Measurements from ENCODE around the gene HOXC9.

HOXC9 gene

GRCh38 chr12:54029529-54030441 is 29.8 kb downstream of the HOXC9 start:
- ATAC-seq: no peak

GRCh38 chr12:54030442-54030801 is 30.5 kb downstream of the HOXC9 start:
- ATAC-seq: no peak

- no peak for ATAC-seq
These were observed 31.0 kb downstream of the HOXC9 start for GRCh38 chr12:54030889-54031471.

- ATAC-seq: no peak
These were observed 31.5 kb downstream of the HOXC9 start for GRCh38 chr12:54031480-54031879.

- no peak for ATAC-seq
These were observed 32.2 kb downstream of the HOXC9 start for GRCh38 chr12:54032086-54032619.

GRCh38 chr12:54032627-54033100 is 32.7 kb downstream of the HOXC9 start, which contains the start of gene HOXC5:
Gene HOXC5, plus strand, starts transcription at chr12:54033050. Its CDS starts 73 bp downstream, at chr12:54033123.
- ATAC-seq: no peak

- no peak for ATAC-seq
These were observed 33.4 kb downstream of the HOXC9 start for GRCh38 chr12:54033106-54033979.

GRCh38 chr12:54033980-54034784 is 34.2 kb downstream of the HOXC9 start:
- ATAC-seq: no peak

GRCh38 chr12:54034785-54035310 is 34.9 kb downstream of the HOXC9 start:
- ATAC-seq: no peak

- no peak for ATAC-seq
These were observed 35.8 kb downstream of the HOXC9 start for GRCh38 chr12:54035568-54036264.

GRCh38 chr12:54036620-54037359 is 36.8 kb downstream of the HOXC9 start:
- ATAC-seq: no peak

GRCh38 chr12:54037360-54038283 is 37.7 kb downstream of the HOXC9 start:
- ATAC-seq: no peak

- ATAC-seq: no peak
These were observed 38.4 kb downstream of the HOXC9 start for GRCh38 chr12:54038284-54038870.

GRCh38 chr12:54038871-54039414 is 39.0 kb downstream of the HOXC9 start:
- ATAC-seq: no peak

GRCh38 chr12:54039417-54040147 is 39.6 kb downstream of the HOXC9 start:
- ATAC-seq: no peak

- no peak for ATAC-seq
These were observed 40.2 kb downstream of the HOXC9 start for GRCh38 chr12:54040148-54040494.

GRCh38 chr12:54040648-54041047 is 40.7 kb downstream of the HOXC9 start:
- no peak for ATAC-seq
